Measurements from ENCODE around the gene WIPI1. TPM values are rescaled to one million over a fixed set of nuclear protein-coding genes. Genes with fewer than 3 reads are reported as not detected.
"Not testable (repeated sequence)": the region's sequence is repeated elsewhere in the genome, so short reads cannot be mapped to it uniquely, and the experiment has no call there.

WIPI1 gene
- total RNA-seq, 1 experiment from 2014 or later, result 33.6 TPM

GRCh38 chr17:68381076-68381900, 76.0 kb downstream of the WIPI1 start:
- peak; percentile 95 for DNase-seq (ENCODE audit: low read depth)
- in situ Hi-C loops (cut with HindIII; ENCODE audit: low pct_unique_long_range_greater_than_20kb, low sequenced_read_pairs), result no loop called here

DNA sequence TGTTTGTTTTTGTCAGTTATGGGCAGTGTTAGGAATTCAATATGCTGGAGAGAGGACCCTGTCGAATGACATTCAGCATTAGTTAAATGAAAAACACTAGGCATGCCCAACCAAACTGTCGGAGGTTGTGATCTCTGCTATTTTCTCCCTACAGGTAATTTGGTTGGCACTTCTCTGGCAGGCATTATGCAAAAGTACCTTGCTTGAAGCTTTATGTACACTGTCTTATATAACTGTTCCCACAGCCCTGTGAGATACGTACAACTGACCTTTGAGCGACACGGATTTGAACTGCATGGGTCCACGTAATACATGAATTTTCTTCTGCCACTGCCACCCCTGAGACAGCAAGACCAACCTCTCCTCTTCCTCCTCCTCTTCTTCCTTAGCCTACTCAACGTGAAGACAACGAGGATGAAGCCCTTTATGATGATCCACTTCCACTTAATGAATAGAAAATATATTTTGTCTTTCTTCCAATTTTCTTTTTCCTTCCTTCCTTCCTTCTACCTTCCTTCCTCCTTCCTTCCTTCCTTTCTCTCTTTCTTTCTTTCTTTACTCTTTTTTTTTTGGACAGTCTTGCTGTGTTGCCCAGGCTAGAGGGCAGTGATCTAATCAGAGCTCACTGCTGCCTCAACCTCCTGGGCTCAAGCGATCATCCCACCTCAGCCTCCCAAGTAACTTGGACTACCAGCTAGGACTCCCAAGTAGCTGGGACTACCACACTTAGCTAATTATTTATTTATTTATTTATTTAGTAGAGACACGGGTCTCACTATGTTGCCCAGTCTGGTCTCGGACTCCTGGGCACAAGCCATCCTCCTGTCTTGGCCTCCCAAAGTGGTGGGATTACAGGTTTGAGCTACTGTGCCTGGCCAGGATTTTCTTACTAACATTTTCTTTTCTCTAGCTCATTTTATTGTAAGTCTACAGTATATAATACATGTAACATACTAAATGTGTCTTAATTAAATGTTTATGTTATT, 77.3 kb downstream of the WIPI1 start:
- DNase-seq (ENCODE audit: low read depth), result no peak
- in situ Hi-C loops (cut with HindIII; ENCODE audit: low pct_unique_long_range_greater_than_20kb, low sequenced_read_pairs), result no loop called here

- in situ Hi-C loops (cut with HindIII; ENCODE audit: low pct_unique_long_range_greater_than_20kb, low sequenced_read_pairs), result no loop called here
- DNase-seq (ENCODE audit: low read depth), result no peak
Observed at GRCh38 chr17:68379177-68379510, 78.2 kb downstream of the WIPI1 start.

GRCh38 chr17:68378268-68379176, 78.8 kb downstream of the WIPI1 start:
- in situ Hi-C loops (cut with HindIII; ENCODE audit: low pct_unique_long_range_greater_than_20kb, low sequenced_read_pairs), result no loop called here

DNA sequence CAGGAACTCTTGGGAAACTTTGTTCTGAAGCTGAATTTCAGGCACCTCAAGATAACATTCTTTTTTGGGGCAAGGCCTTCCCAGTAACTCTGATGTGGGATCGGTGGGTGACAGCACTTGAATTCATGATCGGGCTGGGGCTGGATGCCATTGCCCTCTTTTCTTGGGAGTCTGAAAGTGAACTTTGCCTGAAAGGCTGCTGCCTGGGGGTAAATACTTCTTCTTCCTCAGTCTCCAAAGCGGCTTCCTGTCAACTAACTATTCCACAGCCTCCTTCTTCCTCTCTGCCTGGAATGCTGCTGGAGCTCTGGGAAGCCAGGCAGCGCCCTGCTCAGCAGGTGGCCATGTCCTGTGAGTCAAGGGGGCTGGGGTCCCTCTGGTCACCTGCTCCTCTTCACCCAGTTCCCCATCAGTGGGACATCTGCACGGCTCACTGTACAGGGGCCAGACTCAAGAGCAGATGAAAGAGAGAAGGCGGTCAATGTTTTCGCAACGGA, 79.5 kb downstream of the WIPI1 start:
- in situ Hi-C loops (cut with HindIII; ENCODE audit: low pct_unique_long_range_greater_than_20kb, low sequenced_read_pairs), result no loop called here
- no peak for DNase-seq (ENCODE audit: low read depth)

More at GRCh38 chr17:68378268-68379176, 78.8 kb downstream of the WIPI1 start:
- DNase-seq (ENCODE audit: low read depth), result peak; percentile 68

GRCh38 chr17:68376178-68376577, 81.1 kb downstream of the WIPI1 start:
- DNase-seq (ENCODE audit: low read depth); in situ Hi-C loops (cut with HindIII; ENCODE audit: low pct_unique_long_range_greater_than_20kb, low sequenced_read_pairs): not testable (repeated sequence)

DNA sequence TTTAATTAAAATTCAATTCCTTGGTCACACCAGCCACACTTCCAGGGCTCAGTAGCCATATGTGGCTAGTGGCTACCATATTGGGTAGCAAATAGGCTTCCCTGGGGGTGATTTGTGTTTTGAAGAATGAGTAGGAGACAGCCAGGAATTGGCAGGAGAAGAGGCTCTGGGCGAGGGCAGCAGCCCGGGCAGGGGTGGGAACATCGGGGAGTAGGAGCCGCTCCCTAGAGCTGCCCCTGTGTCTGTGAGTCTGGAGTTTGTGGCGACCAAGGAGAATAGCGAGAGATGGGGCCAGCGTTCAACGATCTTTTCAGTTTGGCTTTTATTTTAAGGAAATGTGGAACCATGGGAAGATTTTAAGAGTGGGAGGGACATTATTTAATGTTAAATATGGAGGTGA, 81.7 kb downstream of the WIPI1 start:
- DNase-seq (ENCODE audit: low read depth), result no peak
- in situ Hi-C loops (cut with HindIII; ENCODE audit: low pct_unique_long_range_greater_than_20kb, low sequenced_read_pairs), result no loop called here

Other genes starting within 250 kb of the WIPI1 start
- gene AMZ2, start 209.5 kb downstream of the WIPI1 start, total RNA-seq (2014; rRNA removed; shearing (Covaris generic); ENCODE audit: low replicate concordance), result 217 and 252 TPM in 2 replicates
- gene SLC16A6, start 166.4 kb downstream of the WIPI1 start, total RNA-seq (2014; rRNA removed; shearing (Covaris generic); ENCODE audit: low replicate concordance), result 0.43 TPM in 1 of 2 replicates, not detected in the other
- gene ARSG, start 166.0 kb downstream of the WIPI1 start, total RNA-seq (2014; rRNA removed; shearing (Covaris generic); ENCODE audit: low replicate concordance), result 0.41 and 1.3 TPM in 2 replicates
- 127 and 161 TPM in 2 replicates for gene PRKAR1A, start 54.9 kb upstream of the WIPI1 start, total RNA-seq (2014; rRNA removed; shearing (Covaris generic); ENCODE audit: low replicate concordance)
- not detected in 2 replicates for gene FAM20A, start 143.9 kb upstream of the WIPI1 start, total RNA-seq (2014; rRNA removed; shearing (Covaris generic); ENCODE audit: low replicate concordance)